AG09309 (cell line): ENCODE results near the gene SCAMP2.

Source experiments
- DNase-seq: peaks from one replicate; pipeline ENCODE4 v3.0.0-alpha.2; 2010; ENCODE audit warnings: low read depth
- H3K4me3 ChIP-seq: 2 replicates; pipeline ENCODE4 v1.5.1; 2011; ENCODE audit warnings: mild to moderate bottlenecking, low read depth, low read length, moderate library complexity; ENCODE audit not compliant: control insufficient read depth
- CTCF ChIP-seq: IDR thresholded peaks from 2 replicates; pipeline ENCODE4 v1.5.1; 2011; ENCODE audit warnings: mild to moderate bottlenecking, low read depth, low read length, inconsistent platforms; ENCODE audit not compliant: insufficient read depth, control insufficient read depth; ENCODE audit errors: missing control alignments

SCAMP2 gene

GRCh38 chr15:74794248-74794969 is 78.8 kb downstream of the SCAMP2 start:
- TF ChIP-seq CTCF, result no peak
- DNase-seq, result no peak
- no peak overlapping the region for H3K4me3 ChIP-seq
